Kidney epithelial cell (primary cell): ENCODE measurements around the gene KLF11. TPM values are rescaled to one million over a fixed set of nuclear protein-coding genes. Genes with fewer than 3 reads are reported as not detected.

Experiments used
- DNase-seq: peaks from one replicate; pipeline ENCODE4 v3.0.0-alpha.2; 2010; ENCODE audit warnings: low read depth
- H3K27me3 ChIP-seq: 2 replicates; pipeline ENCODE4 v1.6.0; 2011; ENCODE audit warnings: low read length; ENCODE audit not compliant: control insufficient read depth, insufficient read depth
- H3K36me3 ChIP-seq: 2 replicates; pipeline ENCODE4 v1.5.1; 2011; ENCODE audit warnings: low read length; ENCODE audit not compliant: control insufficient read depth, insufficient read depth
- H3K4me3 ChIP-seq: 2 replicates; pipeline ENCODE4 v1.5.1; 2011; ENCODE audit warnings: low read depth, mild to moderate bottlenecking, control low read depth, low read length
- CTCF ChIP-seq: IDR thresholded peaks from 2 replicates; pipeline ENCODE4 v1.5.1; 2011; ENCODE audit warnings: mild to moderate bottlenecking, moderate library complexity, low read length, control low read depth, inconsistent platforms; ENCODE audit not compliant: insufficient read depth, poor library complexity, severe bottlenecking
- total RNA-seq: library from RNA; depleted of rRNA; stranded (reverse); fragments of >200 nt; gene quantifications from 2 replicates; pipeline ENCODE4 v1.2.3, GENCODE V29; 2015

Gene KLF11
- total RNA-seq, 1 donor from 2014 or later = 15.4 TPM

GRCh38 chr2:10094271-10094814 is 51.0 kb downstream of the KLF11 start:
- TF ChIP-seq CTCF = no peak
- peaks cover 6% of the 10 kb centered on the region for H3K27me3 ChIP-seq
- DNase-seq = no peak
- H3K36me3 ChIP-seq = no peaks in the 10 kb centered on the region
- H3K4me3 ChIP-seq = no peak overlapping the region

- Histone ChIP-seq H3K36me3 (no peaks in the 10 kb centered on the region), H3K27me3 (peaks cover 6% of the 10 kb centered on the region), H3K4me3 (no peak overlapping the region)
- no peak for TF ChIP-seq CTCF
- no peak for DNase-seq
Observed at GRCh38 chr2:10095175-10095574, 51.8 kb downstream of the KLF11 start.

GRCh38 chr2:10096641-10097040 is 53.3 kb downstream of the KLF11 start:
- no peak for DNase-seq
- Histone ChIP-seq H3K36me3 (no peaks in the 10 kb centered on the region), H3K27me3 (no peaks in the 10 kb centered on the region), H3K4me3 (no peak overlapping the region)
- no peak for TF ChIP-seq CTCF

- Histone ChIP-seq H3K4me3 (no peak overlapping the region), H3K36me3 (no peaks in the 10 kb centered on the region), H3K27me3 (no peaks in the 10 kb centered on the region)
- DNase-seq = no peak
- TF ChIP-seq CTCF = peak; percentile 99
Observed at GRCh38 chr2:10097352-10098148, 54.2 kb downstream of the KLF11 start.

- Histone ChIP-seq H3K4me3 (no peak overlapping the region), H3K36me3 (no peaks in the 10 kb centered on the region), H3K27me3 (no peaks in the 10 kb centered on the region)
- no peak for TF ChIP-seq CTCF
- no peak for DNase-seq
Observed at GRCh38 chr2:10101491-10101890, 58.1 kb downstream of the KLF11 start.
